Upper lobe of left lung (tissue), 4 donors: ENCODE data around the gene KLF6.
A peak's percentile ranks its signal among the peaks of the same experiment; 100 is the strongest.

ENCODE experiments used
- POLR2A ChIP-seq, 4 donors: fragments of 450-650 bp; IDR thresholded peaks; one replicate each; pipeline ENCODE4 v1.5.1; 2016 to 2017; ENCODE audit warnings: antibody characterized with exemption in 4 of 4, mild to moderate bottlenecking in 2 of 4
- TF ChIP-seq, protein P1 (sequence below), 6 experiments: fragments of 450-650 bp in 4 of 6; fragments of 200-600 bp in 2 of 6; sonication (generic) in 2 of 6; IDR thresholded peaks; one replicate each; pipeline ENCODE4 v1.5.1; 2016 to 2019; ENCODE audit warnings: antibody characterized with exemption in 6 of 6

DNA sequence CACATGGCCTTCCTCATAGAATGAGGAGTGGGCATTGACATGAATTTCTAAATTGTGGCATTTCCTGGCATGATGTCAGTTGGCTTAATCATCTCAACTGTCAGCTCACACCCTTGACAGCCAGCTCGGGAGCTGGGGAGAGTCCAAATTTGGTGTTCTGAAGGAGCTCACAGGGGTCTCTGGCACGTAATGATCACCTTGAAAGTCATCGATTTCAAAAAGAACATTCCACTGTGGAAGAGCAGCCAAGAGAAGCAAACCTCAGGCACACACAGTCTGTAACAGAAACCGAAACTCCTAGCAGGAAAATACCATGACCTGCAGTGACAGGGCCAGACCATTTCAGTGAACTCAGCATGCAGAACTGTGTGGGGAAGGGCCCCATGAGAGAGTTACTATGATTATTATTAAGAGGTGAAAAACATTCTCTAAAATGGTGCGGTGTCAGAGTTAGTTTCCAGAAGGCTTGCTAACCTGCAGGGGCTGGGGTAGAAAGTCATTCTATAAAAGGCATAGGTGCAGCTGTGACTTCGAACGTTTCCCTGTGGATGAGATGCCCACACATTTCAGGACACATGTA is 26.4 kb upstream of the KLF6 start:
- TF ChIP-seq, protein P1, sequence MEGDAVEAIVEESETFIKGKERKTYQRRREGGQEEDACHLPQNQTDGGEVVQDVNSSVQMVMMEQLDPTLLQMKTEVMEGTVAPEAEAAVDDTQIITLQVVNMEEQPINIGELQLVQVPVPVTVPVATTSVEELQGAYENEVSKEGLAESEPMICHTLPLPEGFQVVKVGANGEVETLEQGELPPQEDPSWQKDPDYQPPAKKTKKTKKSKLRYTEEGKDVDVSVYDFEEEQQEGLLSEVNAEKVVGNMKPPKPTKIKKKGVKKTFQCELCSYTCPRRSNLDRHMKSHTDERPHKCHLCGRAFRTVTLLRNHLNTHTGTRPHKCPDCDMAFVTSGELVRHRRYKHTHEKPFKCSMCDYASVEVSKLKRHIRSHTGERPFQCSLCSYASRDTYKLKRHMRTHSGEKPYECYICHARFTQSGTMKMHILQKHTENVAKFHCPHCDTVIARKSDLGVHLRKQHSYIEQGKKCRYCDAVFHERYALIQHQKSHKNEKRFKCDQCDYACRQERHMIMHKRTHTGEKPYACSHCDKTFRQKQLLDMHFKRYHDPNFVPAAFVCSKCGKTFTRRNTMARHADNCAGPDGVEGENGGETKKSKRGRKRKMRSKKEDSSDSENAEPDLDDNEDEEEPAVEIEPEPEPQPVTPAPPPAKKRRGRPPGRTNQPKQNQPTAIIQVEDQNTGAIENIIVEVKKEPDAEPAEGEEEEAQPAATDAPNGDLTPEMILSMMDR (IDR thresholded peaks at IDR 0.05): no peak
- peak in 1 of 4 donors; percentile 39 for TF ChIP-seq POLR2A (IDR thresholded peaks at IDR 0.05)
